ENCODE measurements around the gene MED7. TPM values are rescaled to one million over a fixed set of nuclear protein-coding genes. Genes with fewer than 3 reads are reported as not detected.
A peak's percentile ranks its signal among the peaks of the same experiment; 100 is the strongest.
"Not testable (repeated sequence)": the region's sequence is repeated elsewhere in the genome, so short reads cannot be mapped to it uniquely, and the experiment has no call there.

Gene MED7
- 7.1 TPM for polyA plus RNA-seq (2012; ENCODE audit: insufficient read depth, insufficient read length, low read depth)

DNA sequence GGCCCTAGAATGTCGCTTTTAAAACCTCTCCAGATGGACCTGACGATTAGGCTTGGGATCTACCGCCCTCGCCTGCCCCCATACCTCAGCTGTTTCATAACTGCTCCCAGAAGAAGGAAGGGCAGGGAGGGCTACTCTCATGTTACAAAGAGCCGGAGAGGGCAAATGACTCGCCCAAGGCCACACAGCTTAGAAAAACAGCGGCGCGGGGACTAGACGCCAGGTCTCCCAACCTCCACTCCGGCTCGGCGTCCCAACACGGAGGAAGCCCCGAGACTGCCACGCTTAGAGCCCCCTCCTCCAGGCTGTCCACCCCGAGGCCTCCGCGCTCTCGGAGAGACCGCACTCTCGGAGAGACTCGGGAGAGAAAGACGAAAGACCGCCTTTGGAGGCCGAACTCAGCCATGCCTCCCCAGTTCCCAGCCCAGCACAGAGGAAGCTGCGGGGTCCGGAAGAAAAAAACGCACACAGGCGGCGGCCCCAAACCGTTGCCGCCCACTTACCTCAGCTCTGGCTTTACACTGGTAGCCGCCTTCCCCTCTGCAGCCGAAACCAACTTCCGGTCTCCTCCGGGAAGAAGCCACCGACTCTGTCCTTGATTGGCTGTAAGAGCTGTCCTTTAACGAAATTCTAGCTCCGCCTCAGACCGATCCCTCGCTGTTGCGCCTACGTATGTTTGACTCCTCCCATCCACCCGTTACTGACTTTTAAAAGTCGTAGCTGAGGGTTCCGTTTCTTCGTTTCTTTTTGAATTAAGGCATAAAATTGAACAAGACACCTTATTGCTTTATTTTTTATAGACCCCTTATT lies at the start of gene MED7:
Gene MED7 (minus strand): TSS at position 549 of the 810 bp plus-strand sequence. CDS start 3,434 bp downstream, outside the sequence.
- H3K4me3 ChIP-seq (ENCODE audit: low read depth, low read length) = peak within 1 kb of the TSS; percentile 97
- peaks cover 2% of the 10 kb centered on the region; the same call in 1 of the 2 replicates for H3K36me3 ChIP-seq
- DNase-seq = peak; percentile 94
- TF ChIP-seq, protein P1, sequence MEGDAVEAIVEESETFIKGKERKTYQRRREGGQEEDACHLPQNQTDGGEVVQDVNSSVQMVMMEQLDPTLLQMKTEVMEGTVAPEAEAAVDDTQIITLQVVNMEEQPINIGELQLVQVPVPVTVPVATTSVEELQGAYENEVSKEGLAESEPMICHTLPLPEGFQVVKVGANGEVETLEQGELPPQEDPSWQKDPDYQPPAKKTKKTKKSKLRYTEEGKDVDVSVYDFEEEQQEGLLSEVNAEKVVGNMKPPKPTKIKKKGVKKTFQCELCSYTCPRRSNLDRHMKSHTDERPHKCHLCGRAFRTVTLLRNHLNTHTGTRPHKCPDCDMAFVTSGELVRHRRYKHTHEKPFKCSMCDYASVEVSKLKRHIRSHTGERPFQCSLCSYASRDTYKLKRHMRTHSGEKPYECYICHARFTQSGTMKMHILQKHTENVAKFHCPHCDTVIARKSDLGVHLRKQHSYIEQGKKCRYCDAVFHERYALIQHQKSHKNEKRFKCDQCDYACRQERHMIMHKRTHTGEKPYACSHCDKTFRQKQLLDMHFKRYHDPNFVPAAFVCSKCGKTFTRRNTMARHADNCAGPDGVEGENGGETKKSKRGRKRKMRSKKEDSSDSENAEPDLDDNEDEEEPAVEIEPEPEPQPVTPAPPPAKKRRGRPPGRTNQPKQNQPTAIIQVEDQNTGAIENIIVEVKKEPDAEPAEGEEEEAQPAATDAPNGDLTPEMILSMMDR (IDR thresholded peaks at IDR 0.05; ENCODE audit: low read depth, low read length) = no peak
- peaks cover 5% of the 10 kb centered on the region; the same call in 1 of the 2 replicates for H3K4me1 ChIP-seq
- H3K9me3 ChIP-seq = no peaks in the 10 kb centered on the region
- H3K27me3 ChIP-seq = no peaks in the 10 kb centered on the region

- H3K27me3 ChIP-seq = peaks cover 6% of the 10 kb centered on the region; the same call in 1 of the 2 replicates
- H3K9me3 ChIP-seq = no peaks in the 10 kb centered on the region
- H3K4me3 ChIP-seq (ENCODE audit: low read depth, low read length) = no peak overlapping the region
- no peaks in the 10 kb centered on the region for H3K36me3 ChIP-seq
- TF ChIP-seq, protein P1 (IDR thresholded peaks at IDR 0.05; ENCODE audit: low read depth, low read length) = no peak
- no peaks in the 10 kb centered on the region for H3K4me1 ChIP-seq
- no peak for DNase-seq
Observed at GRCh38 chr5:157189223-157189622, 46.6 kb upstream of the MED7 start.

DNA sequence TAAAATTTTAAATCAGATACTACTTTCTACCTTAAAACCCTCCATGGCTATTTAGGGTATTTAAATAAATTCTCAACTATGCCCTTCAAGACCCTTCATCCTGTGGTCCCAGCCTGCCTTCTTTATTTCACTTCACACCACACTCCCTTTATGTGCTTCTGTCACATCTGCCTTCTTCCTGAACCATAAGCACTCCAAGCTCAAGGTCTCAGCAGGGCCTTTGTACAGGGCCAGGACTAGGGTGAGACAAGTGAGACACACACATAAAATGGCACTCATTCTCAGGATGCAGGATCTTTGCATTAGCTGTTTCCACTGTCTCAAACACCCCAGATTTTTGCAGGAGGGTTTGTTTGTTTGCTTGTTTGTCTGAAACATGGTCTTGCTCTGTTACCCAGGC lies 45.6 kb upstream of the MED7 start:
- Histone ChIP-seq H3K4me1 (no peaks in the 10 kb centered on the region), H3K4me3 (ENCODE audit: low read depth, low read length) (no peak overlapping the region), H3K9me3 (no peaks in the 10 kb centered on the region), H3K36me3 (no peaks in the 10 kb centered on the region), H3K27me3 (peaks cover 3% of the 10 kb centered on the region; the same call in 1 of the 2 replicates)
- DNase-seq = no peak
- TF ChIP-seq, protein P1 (IDR thresholded peaks at IDR 0.05; ENCODE audit: low read depth, low read length) = no peak

DNA sequence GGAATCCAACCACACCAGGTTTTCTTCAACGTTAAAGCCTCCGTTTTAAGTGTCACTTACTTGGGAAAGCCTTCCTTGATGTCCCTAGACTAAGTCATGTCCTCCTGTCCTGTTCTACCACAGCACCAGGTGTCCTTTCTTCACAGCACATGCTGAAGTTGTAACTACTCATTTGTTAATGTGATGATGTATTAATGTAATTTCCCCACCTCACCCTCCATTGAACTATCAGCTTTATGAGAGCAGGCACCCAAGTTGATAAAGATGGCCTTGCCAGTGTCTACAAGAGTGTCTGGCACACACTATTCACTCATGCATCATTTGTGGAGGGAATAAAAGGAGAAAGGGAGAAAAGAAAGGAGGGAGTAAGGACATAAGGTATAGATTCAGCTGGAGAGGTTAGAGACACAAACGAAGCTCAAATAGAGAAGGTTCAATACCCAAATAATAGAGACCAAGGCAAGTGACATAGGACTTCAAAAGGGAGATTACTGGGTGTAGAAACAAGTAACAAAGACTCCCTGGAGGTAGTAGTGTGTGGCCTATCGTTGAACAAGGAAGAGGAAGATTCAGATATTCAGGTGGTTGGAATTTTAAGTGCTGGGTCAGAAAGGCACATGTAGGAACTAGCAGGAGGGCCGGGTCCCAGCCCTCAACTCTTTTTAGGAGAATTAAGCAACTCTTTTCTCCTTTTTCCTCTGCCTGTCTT lies 44.5 kb upstream of the MED7 start:
- H3K4me1 ChIP-seq = no peaks in the 10 kb centered on the region
- DNase-seq = no peak
- H3K4me3 ChIP-seq (ENCODE audit: low read depth, low read length) = no peak overlapping the region
- no peaks in the 10 kb centered on the region for H3K27me3 ChIP-seq
- TF ChIP-seq, protein P1 (IDR thresholded peaks at IDR 0.05; ENCODE audit: low read depth, low read length) = no peak
- H3K9me3 ChIP-seq = no peaks in the 10 kb centered on the region
- H3K36me3 ChIP-seq = no peaks in the 10 kb centered on the region

DNA sequence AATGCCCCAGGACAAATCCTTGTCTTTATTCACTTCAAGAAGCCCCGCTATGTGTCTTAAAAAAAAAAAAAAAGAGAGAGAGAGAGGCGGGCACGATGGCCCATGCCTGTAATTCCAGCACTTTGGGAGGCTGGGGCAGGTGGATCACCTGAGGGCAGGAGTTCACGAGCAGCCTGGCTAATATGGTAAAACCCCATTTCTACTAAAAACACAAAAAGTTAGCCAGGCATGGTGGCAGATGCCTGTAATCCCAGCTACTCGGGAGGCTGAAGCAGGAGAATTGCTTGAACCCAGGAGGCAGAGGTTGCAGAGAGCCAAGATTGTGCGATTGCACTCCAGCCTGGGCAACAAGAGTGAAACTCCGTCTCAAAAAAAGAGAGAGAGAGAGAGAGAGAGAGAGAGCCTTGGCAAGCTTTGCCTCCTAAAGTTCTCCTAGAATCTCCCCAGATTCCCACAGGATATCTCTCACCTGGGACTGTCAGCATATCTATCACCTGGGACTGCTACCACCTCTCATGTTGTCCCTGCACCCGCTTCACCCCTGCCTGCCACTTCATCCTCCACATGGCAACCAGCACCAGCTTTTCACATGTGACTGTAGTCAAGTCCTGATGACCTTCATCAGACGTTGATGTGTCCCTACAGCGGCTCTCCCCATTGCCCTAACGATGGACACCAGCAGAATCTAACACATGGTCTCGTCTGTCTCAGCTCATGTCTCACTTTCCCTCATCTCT lies 43.8 kb upstream of the MED7 start:
- DNase-seq = no peak
- H3K27me3 ChIP-seq = no peaks in the 10 kb centered on the region
- no peaks in the 10 kb centered on the region for H3K4me1 ChIP-seq
- TF ChIP-seq, protein P1 (IDR thresholded peaks at IDR 0.05; ENCODE audit: low read depth, low read length) = no peak
- no peak overlapping the region for H3K4me3 ChIP-seq (ENCODE audit: low read depth, low read length)
- no peaks in the 10 kb centered on the region for H3K36me3 ChIP-seq
- no peaks in the 10 kb centered on the region for H3K9me3 ChIP-seq

DNA sequence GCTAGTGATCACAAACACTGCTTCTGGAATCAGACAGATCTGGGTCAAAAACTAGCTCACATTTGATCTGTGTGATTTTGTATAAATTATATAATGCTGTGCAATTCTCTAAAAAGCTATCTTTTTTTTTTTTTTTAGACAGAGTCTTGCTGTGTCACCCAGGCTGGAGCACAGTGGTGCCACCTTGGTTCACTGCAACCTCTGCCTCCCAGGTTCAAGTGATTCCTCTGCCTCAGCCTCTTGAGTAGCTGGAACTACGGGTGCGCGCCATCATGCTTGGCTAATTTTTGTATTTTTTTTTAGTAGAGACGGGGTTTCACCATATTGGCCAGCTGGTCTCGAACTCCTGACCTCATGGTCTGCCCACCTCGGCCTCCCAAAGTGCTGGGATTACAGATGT lies 42.5 kb upstream of the MED7 start:
- not testable (repeated sequence) for H3K9me3 ChIP-seq; H3K27me3 ChIP-seq; H3K4me1 ChIP-seq; DNase-seq; H3K36me3 ChIP-seq; H3K4me3 ChIP-seq (ENCODE audit: low read depth, low read length)

Measured in BE2C (cell line).